Gastroesophageal sphincter (tissue), 4 donors: ENCODE data around the gene TFAP2E. TPM values are rescaled to one million over a fixed set of nuclear protein-coding genes. Genes with fewer than 3 reads are reported as not detected.

ENCODE experiments used
- ATAC-seq: fragments of 150-250 bp; one replicate; pipeline ENCODE4 v1.9.1; 2016; ENCODE audit warnings: mild to moderate bottlenecking, moderate library complexity
- H3K27ac ChIP-seq, 4 donors: fragments of 200-600 bp; sonication (generic) in 3 of 4; 1 replicate in 3 of 4; 2 replicates in 1 of 4; pipeline ENCODE4 v1.5.1; 2016 to 2019
- H3K27me3 ChIP-seq: fragments of 200-600 bp; sonication (generic); one replicate; pipeline ENCODE4 v1.5.1; 2019
- H3K36me3 ChIP-seq, 2 donors: fragments of 200-600 bp; sonication (generic); one replicate each; pipeline ENCODE4 v1.5.1; 2019; ENCODE audit warnings: control low read depth in 1 of 2
- H3K4me1 ChIP-seq, 3 donors: fragments of 200-600 bp; sonication (generic); 1 replicate in 2 of 3; 2 replicates in 1 of 3; pipeline ENCODE4 v1.5.1; 2016 to 2019; ENCODE audit warnings: control low read depth in 2 of 3
- H3K4me3 ChIP-seq, 2 donors: fragments of 200-600 bp; sonication (generic); one replicate each; pipeline ENCODE4 v1.5.1; 2019; ENCODE audit warnings: mild to moderate bottlenecking in 1 of 2, moderate library complexity in 1 of 2
- H3K9me3 ChIP-seq, 3 donors: fragments of 200-600 bp; sonication (generic); one replicate each; pipeline ENCODE4 v1.5.1; 2017 to 2019; ENCODE audit warnings: control low read depth in 2 of 3
- CTCF ChIP-seq, 4 experiments: fragments of 200-600 bp in 2 of 4; fragments of 450-650 bp in 2 of 4; sonication (generic) in 1 of 4; IDR thresholded peaks; one replicate each; pipeline ENCODE4 v1.5.1; 2017 to 2019; ENCODE audit warnings: antibody characterized with exemption in 4 of 4, mild to moderate bottlenecking in 2 of 4, moderate library complexity in 2 of 4
- EP300 ChIP-seq: sonication (generic); formaldehyde crosslinking; IDR thresholded peaks from one replicate; pipeline ENCODE4 v1.6.1; 2017; ENCODE audit warnings: antibody characterized with exemption, mild to moderate bottlenecking
- POLR2A ChIP-seq, 2 donors: fragments of 450-650 bp; IDR thresholded peaks; one replicate each; pipeline ENCODE4 v1.6.1; 2017; ENCODE audit warnings: antibody characterized with exemption in 2 of 2, mild to moderate bottlenecking in 2 of 2, moderate library complexity in 1 of 2
- POLR2AphosphoS5 ChIP-seq: sonication (generic); formaldehyde crosslinking; IDR thresholded peaks from one replicate; pipeline ENCODE4 v1.6.1; 2017; ENCODE audit warnings: antibody characterized with exemption
- WGBS, 2 donors: methylation state at CpG; one replicate each; pipeline ENCODE4 v1.1.5; 2018; ENCODE audit warnings: low coverage in 1 of 2; 5-methylcytosine and 5-hydroxymethylcytosine counted together
- total RNA-seq, 4 donors: library from RNA; depleted of rRNA; stranded (reverse); fragments of >200 nt; gene quantifications; one replicate each; pipeline ENCODE4 v1.1.0, GENCODE V29; 2016

Gene TFAP2E
- total RNA-seq, 4 donors from 2014 or later = 0.27 TPM; not detected in 3

- no peak for ATAC-seq
- H3K4me3 ChIP-seq = no peak overlapping the region
- no peak overlapping the region for H3K27ac ChIP-seq
- no peaks in the 10 kb centered on the region for H3K9me3 ChIP-seq
- H3K36me3 ChIP-seq = peaks cover 0 to 84% of the 10 kb centered on the region in 2 donors
- 74 to 76% methylated on average over 6 of the region's 6 CpGs for WGBS, 2 donors
- no peak for TF ChIP-seq CTCF (IDR thresholded peaks at IDR 0.05)
- no peak for TF ChIP-seq POLR2A (IDR thresholded peaks at IDR 0.05)
- no peak for TF ChIP-seq EP300
- no peak for TF ChIP-seq POLR2AphosphoS5
- H3K4me1 ChIP-seq = peaks cover 0 to 6% (median 0%) of the 10 kb centered on the region in 3 donors
- no peaks in the 10 kb centered on the region for H3K27me3 ChIP-seq
Measured at GRCh38 chr1:35619237-35620121, 46.4 kb downstream of the TFAP2E start.

DNA sequence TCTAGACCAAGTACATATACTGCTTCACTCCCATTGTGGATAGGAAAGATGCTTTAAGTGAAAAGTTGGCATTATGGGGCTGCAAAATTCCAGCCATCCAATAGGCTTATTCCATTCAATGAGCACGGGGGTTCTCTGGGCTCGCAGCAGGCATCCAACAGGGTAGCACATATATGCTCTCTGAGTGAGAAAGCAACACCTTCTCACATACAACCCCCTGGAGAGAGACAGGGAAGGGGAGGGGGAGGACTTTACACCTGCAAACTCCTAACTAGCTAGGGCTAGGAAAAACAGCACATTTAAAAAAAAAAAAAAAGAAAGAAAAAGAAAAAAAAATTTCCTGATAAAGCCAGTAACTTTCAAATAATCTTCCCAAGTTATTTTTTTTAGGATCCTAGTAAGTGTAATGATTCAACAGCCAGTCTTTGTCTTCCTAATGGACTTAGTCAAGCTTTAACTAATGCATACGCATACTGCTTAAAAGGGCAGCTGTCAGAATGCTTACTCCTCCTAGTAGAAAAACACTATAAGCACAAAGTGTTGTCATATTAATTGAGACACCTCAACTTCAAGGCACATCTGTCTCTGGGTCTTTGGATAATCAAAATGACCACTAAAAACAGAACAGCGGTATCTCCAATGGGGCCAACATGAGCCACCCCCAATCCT, 49.5 kb downstream of the TFAP2E start:
- peaks cover 0 to 86% of the 10 kb centered on the region in 2 donors for H3K36me3 ChIP-seq
- H3K9me3 ChIP-seq = no peaks in the 10 kb centered on the region
- no peaks in the 10 kb centered on the region for H3K4me1 ChIP-seq
- no peaks in the 10 kb centered on the region for H3K27me3 ChIP-seq
- no peak for ATAC-seq
- H3K27ac ChIP-seq = no peak overlapping the region
- no peak for TF ChIP-seq POLR2A (IDR thresholded peaks at IDR 0.05)
- 73 to 85% methylated on average over 3 to 4 of the region's 4 CpGs for WGBS, 2 donors
- no peak overlapping the region for H3K4me3 ChIP-seq

DNA sequence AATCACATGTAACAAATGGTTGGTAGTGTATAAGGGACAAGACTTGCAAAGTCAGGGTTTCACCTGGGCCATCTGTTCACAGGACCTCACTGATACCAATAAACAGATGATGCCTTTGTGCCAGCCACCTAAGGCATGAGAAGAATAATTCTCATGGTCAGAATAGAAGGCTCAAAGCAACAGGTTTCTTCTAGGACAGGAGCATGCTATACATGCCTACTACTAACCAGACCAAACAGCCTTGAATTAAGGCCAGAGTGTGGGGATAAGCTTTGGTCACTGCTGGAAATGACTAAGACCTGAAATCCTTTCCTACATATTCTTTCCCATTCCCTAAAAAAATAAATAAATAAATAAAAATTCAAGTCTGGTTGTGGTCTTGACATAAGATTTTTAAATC, 50.7 kb downstream of the TFAP2E start:
- Histone ChIP-seq H3K36me3 (peaks cover 0 to 86% of the 10 kb centered on the region in 2 donors), H3K4me3 (no peak overlapping the region), H3K4me1 (no peaks in the 10 kb centered on the region), H3K27ac (no peak overlapping the region), H3K9me3 (no peaks in the 10 kb centered on the region), H3K27me3 (no peaks in the 10 kb centered on the region)
- no peak for ATAC-seq
- TF ChIP-seq EP300 (no peak), CTCF (IDR thresholded peaks at IDR 0.05) (no peak), POLR2AphosphoS5 (no peak)

- H3K9me3 ChIP-seq = no peaks in the 10 kb centered on the region
- peaks cover 14 to 92% of the 10 kb centered on the region in 2 donors for H3K36me3 ChIP-seq
- no peak overlapping the region for H3K4me3 ChIP-seq
- no peak for ATAC-seq
- 69 to 89% methylated on average over 2 of the region's 2 CpGs for WGBS, 2 donors
- H3K4me1 ChIP-seq = no peaks in the 10 kb centered on the region
- no peak for TF ChIP-seq POLR2A (IDR thresholded peaks at IDR 0.05)
- TF ChIP-seq POLR2AphosphoS5 = no peak
- no peak for TF ChIP-seq CTCF (IDR thresholded peaks at IDR 0.05)
- TF ChIP-seq EP300 = no peak
- H3K27ac ChIP-seq = no peak overlapping the region
- no peaks in the 10 kb centered on the region for H3K27me3 ChIP-seq
Measured at GRCh38 chr1:35629051-35629450, 55.9 kb downstream of the TFAP2E start.

DNA sequence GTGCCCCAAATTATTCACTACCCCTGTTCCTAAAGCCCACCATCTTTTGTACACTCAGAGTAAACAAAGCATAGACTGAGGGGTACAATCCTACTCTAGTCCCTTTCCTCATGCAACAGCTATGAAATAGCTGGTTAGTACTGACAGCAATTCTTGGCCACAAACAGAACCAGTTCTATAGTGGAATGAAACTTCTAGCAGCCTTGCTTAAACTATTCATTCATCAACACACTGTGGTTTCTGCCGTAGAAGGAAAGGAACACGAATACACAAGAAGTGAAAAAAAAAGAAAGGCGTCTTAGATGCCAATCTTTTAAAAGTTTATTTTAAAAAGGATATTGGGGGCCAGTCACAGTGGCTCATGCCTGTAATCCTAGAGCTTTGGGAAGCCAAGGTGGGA, 58.3 kb downstream of the TFAP2E start:
- Histone ChIP-seq H3K4me1 (peaks cover 0 to 4% (median 0%) of the 10 kb centered on the region in 3 donors), H3K27me3 (no peaks in the 10 kb centered on the region), H3K9me3 (no peaks in the 10 kb centered on the region), H3K36me3 (peaks cover 14 to 92% of the 10 kb centered on the region in 2 donors), H3K4me3 (no peak overlapping the region), H3K27ac (no peak overlapping the region)
- ATAC-seq = no peak
- TF ChIP-seq POLR2AphosphoS5 (no peak), CTCF (IDR thresholded peaks at IDR 0.05) (no peak), EP300 (no peak), POLR2A (IDR thresholded peaks at IDR 0.05) (no peak)
- WGBS, 2 donors = 58 to 88% methylated on average over 1 to 2 of the region's 3 CpGs
